HL-60/S4 treated with retinoic acid at 250 ng/mL for 4 days and 3 days (cell line): ENCODE results near the gene CCR7.
"Not testable (repeated sequence)": the region's sequence is repeated elsewhere in the genome, so short reads cannot be mapped to it uniquely, and the experiment has no call there.

Experiments used
- in situ Hi-C: fragments of 300-500 bp; cut with MboI; formaldehyde crosslinking; loops from 2 replicates; pipeline ENCODE4 v1.7.0; 2022; ENCODE audit warnings: low sequenced_read_pairs

Gene CCR7

GRCh38 chr17:40597556-40598300, 32.5 kb upstream of the CCR7 start:
- in situ Hi-C loops, result no loop called here

- in situ Hi-C loops, result no loop called here
Observed at GRCh38 chr17:40597156-40597555, 31.9 kb upstream of the CCR7 start.

DNA sequence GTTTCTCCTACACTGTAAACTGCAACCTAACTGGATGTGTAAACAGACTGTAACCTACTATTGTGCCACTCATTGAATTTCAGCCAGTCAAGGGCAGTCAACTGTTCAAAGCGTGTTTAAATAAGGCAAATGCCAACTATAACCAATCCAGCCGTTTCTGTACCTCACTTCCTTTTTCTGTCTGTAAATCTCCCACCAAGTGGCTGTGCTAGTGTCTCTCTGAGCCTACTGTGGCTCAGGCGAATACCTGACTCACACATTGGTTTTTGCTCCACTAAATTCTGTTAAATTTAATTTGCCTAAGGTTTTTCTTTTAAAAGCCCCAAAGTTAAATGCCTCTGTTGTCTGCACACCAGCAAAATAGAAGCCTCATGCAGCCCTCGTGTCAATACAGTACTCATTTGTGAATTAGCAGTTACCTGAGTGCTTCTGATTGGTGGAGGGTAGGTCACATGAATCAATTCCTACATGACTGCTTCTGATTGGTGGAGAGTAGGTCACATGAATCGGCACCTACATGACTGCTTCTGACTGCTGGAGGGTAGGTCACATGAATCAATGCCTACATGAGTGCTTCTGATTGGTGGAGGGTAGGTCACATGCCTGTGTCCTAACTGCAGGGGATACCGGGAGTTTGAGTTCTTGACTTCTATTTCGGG, 31.1 kb upstream of the CCR7 start:
- in situ Hi-C loops, result no loop called here

- in situ Hi-C loops, result no loop called here
Observed at GRCh38 chr17:40590742-40591141, 25.5 kb upstream of the CCR7 start.

DNA sequence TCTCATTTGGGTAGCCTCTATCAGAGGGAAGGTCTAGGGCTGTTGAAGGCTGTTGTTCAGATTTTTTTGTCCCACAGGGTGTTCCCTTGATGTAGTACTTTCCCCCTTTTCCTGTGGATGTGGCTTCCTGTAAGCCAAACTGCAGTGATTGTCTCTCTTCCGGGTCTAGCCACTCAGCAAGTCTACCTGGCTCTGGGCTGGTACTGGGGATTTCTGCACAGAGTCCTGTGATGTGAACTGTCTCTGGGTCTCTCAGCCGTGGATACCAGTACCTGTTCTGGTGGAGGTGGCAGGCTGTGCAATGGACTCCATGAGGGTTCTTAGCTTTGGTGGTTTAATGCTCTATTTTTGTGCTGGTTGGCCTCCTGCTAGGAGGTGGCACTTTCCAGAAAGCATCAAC, 23.3 kb upstream of the CCR7 start:
- in situ Hi-C loops, result no loop called here

- in situ Hi-C loops, result not testable (repeated sequence)
Observed at GRCh38 chr17:40586264-40586663, 21.0 kb upstream of the CCR7 start.

- in situ Hi-C loops, result not testable (repeated sequence)
Observed at GRCh38 chr17:40584950-40585349, 19.7 kb upstream of the CCR7 start.

DNA sequence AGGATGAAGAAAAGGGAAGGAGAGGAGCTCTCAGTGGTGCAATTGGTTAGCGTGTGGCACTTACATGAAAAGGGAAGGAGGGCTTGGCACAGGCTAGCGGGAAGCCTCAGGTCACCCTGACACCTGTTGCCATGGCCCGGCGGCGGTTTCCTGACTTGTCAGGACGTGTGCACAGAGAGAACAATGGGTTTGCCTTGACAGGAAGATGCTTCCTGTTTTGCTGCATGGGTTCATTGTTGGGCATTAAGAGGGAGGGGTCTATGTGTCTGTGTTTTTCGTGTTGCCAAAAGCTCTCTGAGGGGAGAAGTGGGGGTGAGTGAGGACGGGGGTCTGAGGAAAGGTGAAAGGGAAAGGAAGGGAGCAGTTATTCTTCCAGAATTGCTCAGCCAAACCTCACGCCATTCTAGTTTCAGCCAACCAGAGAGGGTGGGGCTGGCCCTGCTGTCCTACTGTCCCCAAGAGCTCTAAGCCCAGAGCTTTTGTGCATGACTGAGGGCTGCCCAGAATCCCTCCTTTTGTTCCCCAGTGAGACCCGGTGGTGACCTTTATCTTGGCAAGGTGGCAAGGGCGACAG, 17.1 kb upstream of the CCR7 start:
- in situ Hi-C loops, result no loop called here

- in situ Hi-C loops, result no loop called here
Observed at GRCh38 chr17:40580140-40580539, 14.9 kb upstream of the CCR7 start.

GRCh38 chr17:40579471-40579870, 14.2 kb upstream of the CCR7 start:
- in situ Hi-C loops, result no loop called here

GRCh38 chr17:40577611-40578065, 12.4 kb upstream of the CCR7 start:
- in situ Hi-C loops, result no loop called here

DNA sequence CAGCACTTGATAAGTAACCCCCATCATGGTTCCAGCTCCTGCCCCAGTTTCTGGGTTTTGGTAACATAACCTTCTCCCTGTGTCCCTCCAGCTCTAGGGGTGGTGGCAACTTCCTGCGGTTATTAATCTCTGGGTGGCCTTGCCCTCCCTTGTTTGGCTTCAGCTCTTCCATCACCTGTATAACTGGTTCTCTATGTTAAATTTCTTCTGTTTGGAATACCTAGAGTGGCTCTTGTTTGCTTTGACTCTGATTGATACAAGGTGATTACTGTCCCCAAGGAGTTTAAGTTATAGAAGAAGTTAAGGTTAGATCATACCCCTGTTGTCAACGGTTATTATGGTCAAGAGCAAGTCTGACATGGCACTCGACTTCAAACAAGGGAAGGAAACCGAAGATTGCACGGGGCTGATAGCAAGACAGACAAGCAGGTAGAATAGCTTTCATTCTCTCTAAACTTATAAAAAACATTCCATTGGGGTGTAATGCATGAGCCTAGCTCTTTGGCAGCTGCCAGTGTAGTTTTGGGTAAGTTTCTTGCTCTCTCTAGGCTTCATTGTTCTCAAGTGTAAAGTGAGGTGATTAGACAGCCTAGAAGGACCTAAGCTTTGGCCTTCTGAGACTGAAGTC, 11.0 kb upstream of the CCR7 start:
- in situ Hi-C loops, result no loop called here

DNA sequence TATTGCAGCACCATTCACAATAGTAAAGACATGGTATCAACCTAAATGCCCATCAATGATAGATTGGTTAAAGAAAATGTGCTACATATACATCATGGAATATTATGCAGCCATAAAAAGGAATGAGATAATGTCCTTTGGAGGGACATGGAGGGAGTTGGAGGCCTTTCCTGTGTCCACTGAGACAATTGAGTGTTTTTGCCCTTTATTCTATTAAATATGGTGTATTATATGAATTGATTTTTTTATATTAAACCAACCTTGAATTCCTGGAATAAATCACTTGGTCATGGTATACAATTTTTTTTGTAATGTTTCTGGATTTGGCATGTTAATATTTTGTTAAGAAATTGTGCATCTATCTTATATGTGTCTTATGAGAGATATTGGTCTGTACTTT, 9.0 kb upstream of the CCR7 start:
- in situ Hi-C loops, result no loop called here

DNA sequence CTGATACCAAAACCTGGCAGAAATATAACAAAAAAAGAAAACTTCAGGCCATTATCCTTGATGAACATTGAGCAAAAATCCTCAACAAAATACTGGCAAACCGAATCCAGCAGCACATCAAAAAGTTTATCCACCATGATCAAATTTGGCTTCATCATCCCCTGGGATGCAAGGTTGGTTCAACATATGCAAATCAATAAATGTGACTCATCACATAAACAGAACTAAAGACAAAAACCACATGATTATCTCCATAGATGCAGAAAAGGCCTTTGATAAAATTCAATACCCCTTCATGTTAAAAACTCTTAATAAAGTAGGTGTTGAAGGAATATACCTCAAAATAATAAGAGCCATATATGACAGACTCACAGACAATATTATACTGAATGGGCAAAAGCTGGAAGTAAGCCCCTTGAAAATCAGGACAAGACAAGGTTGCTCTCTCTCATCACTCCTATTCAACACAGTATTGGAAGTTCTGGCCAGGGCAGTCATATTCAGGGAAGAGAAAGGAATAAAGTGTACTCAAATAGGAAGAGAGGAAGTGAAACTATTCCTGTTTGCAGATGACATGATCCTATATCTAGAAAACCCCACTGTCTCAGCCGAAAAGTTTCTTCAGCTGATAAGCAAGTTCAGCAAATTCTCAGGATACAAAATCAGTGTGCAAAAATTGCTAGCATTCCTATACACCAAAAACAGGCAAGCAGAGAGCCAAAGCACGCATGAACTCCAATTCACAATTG, 7.1 kb upstream of the CCR7 start:
- in situ Hi-C loops, result not testable (repeated sequence)

DNA sequence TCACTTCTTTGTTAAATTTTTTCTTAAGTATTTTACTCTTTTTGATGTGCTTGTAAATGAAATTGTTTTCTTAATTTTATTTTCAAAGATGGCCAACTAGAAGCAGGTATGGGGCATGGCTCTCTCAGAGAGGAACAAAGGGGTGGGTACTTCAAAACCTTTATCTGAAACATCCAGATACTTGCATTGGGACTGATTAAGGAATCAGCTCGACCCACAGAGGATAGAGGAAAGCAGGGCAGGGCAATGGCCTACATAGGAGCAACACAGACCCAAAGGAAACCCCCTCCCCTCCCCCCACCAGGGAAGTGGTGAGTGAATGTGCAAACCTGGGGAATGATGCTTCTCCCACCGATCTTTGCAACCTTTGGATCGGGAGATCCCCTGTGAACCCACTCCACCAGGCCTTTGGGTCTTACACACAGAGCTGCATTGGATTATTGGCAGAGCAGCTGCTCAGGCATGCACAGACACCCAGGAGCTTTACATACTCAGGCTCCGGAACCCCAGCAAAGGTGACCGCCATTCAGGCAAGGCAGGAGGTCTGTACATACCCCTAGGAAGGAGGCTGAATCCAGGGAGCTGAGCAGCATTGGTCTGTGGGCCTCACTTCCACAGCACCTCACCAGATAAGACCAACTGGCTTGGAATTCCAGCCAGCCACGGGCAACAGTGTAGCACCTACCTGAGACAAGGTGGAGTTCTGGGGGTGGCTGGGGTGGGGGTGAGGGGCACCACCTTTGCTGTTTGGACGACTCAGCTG, 3.0 kb upstream of the CCR7 start:
- in situ Hi-C loops, result no loop called here

GRCh38 chr17:40567377-40567776, 2.1 kb upstream of the CCR7 start:
- in situ Hi-C loops, result no loop called here

GRCh38 chr17:40565769-40566409, 617 bp upstream of the CCR7 start:
- in situ Hi-C loops, result no loop called here

DNA sequence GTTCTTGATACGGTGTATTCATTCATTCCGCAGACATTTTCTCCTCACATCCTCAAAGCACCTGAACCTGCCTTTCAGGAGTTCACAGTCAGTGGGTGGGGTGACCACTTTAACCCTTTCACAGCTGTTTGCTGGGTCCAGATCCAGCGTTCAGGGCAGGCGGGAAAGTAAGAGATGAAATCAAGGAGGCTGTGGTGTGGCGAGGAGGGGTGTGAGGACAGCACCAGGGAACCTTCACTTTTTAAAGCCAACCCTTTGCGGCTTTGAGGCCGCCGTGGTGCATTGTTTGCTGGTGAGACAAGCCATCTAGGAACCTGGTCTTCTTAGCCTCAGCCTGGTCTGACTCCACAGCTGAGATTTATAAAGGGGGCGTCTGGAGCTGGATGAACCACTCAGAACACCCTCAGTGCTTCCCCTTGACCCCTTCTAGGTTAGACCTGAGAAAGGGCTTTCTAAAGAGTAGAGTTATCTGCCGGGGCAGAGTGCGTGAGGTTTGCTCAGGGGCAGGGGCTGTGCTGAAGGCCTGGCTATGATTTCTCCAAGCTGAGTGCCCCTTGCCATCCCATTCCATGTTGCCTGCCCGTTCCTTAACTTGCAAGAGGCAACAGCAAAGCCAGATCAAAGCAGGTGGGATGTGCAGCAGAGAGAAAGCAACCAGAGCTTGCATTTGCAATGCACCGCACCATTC, 933 bp downstream of the CCR7 start:
- in situ Hi-C loops, result no loop called here
